ENCODE data around the gene PHKB. TPM values are rescaled to one million over a fixed set of nuclear protein-coding genes. Genes with fewer than 3 reads are reported as not detected.
"Not testable (repeated sequence)": the region's sequence is repeated elsewhere in the genome, so short reads cannot be mapped to it uniquely, and the experiment has no call there.

The PHKB gene
- total RNA-seq, 1 donor from 2014 or later: 110 TPM

DNA sequence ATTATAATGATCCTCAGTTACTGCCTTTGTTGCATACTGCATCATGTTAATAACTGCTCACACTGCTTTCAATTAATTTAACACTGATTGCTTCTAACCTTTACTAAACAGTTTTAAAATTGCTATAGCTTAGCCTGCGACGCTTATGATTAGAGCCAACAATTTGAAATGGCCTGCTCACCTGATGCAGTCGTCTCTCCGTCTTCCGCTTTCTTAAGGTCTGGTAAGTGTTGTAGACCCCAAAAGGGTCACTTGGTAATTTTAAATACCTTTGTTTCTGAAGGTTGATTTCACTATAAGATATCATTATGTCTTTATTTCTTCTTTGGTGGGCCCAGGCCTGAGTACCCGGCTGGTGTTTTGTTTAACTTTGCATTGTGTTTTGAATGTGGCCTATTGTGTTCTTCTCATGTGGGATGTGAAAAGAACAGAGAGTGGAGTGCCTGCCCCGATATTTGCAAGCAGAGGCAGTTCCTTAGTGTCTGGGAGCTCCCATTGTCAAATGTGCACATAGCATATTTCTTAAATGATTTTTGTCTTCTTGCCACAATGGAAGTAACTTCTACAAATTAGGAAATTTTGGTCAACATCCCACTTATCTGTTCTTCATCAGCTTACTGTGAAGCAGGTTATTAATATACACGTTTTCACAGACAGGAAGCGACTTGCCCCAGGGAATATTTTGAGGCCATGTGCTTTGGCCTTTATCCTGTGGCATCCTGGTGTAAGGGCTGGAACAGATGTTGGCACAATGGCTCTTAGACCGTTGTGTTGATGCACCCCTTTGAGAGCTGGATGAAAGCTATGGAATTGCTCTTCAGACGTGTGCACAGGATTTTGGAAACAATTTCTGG lies 2.9 kb downstream of the PHKB start:
- CTCF ChIA-PET: no interaction called here

DNA sequence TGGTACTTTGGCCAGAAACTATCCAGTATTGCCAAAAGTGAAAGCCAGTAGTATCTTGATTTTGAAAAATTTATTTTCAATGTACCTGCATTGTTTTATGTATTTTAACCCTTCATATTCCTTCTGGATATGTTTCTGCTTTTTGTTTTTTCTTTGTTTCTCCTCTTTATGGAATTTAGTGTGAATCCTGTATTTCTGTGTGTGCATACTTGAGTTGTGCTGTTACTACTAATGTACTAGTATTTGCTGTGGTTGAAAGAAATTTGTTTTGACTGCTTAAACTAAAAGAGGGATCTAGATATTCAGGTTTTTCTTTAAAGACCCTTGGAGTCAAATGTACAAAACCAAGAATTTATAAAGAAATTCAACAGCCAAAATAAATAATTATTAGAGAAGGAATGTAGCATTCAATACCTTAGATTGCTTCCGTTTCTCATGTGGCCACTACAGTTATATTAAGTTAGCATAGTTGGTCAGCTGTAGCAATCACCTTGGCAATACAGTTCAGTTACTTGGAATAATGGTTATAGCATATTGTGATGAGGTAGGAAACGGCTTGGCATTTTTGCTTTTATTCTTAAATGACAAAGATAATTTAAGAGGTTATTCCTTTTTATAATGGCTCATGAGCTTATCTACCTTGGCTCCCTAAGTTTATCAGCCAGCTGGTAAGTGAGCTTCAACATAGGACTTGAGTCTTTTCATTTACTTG lies 4.9 kb downstream of the PHKB start:
- no peaks in the 10 kb centered on the region for H3K27me3 Mint-ChIP-seq
- TF ChIP-seq, protein P1, sequence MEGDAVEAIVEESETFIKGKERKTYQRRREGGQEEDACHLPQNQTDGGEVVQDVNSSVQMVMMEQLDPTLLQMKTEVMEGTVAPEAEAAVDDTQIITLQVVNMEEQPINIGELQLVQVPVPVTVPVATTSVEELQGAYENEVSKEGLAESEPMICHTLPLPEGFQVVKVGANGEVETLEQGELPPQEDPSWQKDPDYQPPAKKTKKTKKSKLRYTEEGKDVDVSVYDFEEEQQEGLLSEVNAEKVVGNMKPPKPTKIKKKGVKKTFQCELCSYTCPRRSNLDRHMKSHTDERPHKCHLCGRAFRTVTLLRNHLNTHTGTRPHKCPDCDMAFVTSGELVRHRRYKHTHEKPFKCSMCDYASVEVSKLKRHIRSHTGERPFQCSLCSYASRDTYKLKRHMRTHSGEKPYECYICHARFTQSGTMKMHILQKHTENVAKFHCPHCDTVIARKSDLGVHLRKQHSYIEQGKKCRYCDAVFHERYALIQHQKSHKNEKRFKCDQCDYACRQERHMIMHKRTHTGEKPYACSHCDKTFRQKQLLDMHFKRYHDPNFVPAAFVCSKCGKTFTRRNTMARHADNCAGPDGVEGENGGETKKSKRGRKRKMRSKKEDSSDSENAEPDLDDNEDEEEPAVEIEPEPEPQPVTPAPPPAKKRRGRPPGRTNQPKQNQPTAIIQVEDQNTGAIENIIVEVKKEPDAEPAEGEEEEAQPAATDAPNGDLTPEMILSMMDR (IDR thresholded peaks at IDR 0.05): no peak
- DNase-seq (no peak), ATAC-seq (ENCODE audit: low read depth) (no peak)
- intact Hi-C loops (cut with micrococcal nuclease): loop anchor here (1.0 to 10.0 kb wide), 3 partner anchors 11 to 781 kb away; partner anchors contain the start of genes ORC6 and VPS35
- H3K36me3 Mint-ChIP-seq (ENCODE audit: low read depth): peaks cover 46% of the 10 kb centered on the region
- ChIA-PET POLR2A (interaction anchor here (2.5 kb wide), 1 partner anchor 26 kb away, joined by 6 read pairs; no protein-coding TSS in a partner anchor), CTCF (no interaction called here)
- H3K4me3 Mint-ChIP-seq: no peak overlapping the region
- no peaks in the 10 kb centered on the region for H3K9me3 Mint-ChIP-seq
- peaks cover 69% of the 10 kb centered on the region for H3K4me1 Mint-ChIP-seq
- H3K27ac Mint-ChIP-seq: no peak overlapping the region

More for the DNA sequence above, 2.9 kb downstream of the PHKB start:
- H3K4me1 Mint-ChIP-seq: peaks cover 78% of the 10 kb centered on the region
- H3K27me3 Mint-ChIP-seq: no peaks in the 10 kb centered on the region
- DNase-seq: no peak
- intact Hi-C loops (cut with micrococcal nuclease): loop anchor here (2.0 to 10.0 kb wide), 4 partner anchors 17 to 779 kb away; partner anchors contain the start of genes ORC6 and VPS35
- peak overlapping the region; percentile 98 for H3K4me3 Mint-ChIP-seq
- peak overlapping the region; percentile 10 for H3K27ac Mint-ChIP-seq
- TF ChIP-seq, protein P1 (IDR thresholded peaks at IDR 0.05): no peak
- POLR2A ChIA-PET: interaction anchor here (1.2 to 2.5 kb wide), 3 partner anchors 17 to 30 kb away, joined by 3 to 8 read pairs (median 6); no protein-coding TSS in a partner anchor
- no peak for ATAC-seq (ENCODE audit: low read depth)
- no peaks in the 10 kb centered on the region for H3K9me3 Mint-ChIP-seq
- H3K36me3 Mint-ChIP-seq (ENCODE audit: low read depth): peaks cover 39% of the 10 kb centered on the region

DNA sequence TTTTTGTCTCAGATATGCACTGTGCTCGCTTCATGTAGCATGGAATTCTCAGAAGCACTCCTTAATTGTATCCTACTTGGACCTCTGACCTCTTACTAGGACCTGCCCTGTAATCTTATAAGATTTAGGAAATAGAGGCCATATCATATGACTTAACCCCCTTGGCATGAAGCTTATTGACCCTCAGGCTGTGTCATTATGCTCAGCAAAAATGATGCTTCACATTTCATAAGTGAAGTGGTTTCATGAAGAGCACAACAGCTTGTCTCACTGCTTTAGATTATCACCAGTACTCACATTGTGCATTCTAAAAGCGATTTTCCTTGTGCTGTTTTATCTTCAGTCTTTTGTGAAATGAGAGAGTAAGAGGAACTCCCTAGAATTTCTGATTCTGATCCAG lies 6.4 kb downstream of the PHKB start:
- POLR2A ChIA-PET: interaction anchor here (1.3 kb wide), 1 partner anchor 25 kb away, joined by 4 read pairs; no protein-coding TSS in a partner anchor
- CTCF ChIA-PET: no interaction called here
- DNase-seq (no peak), ATAC-seq (ENCODE audit: low read depth) (no peak)
- H3K27ac Mint-ChIP-seq: no peak overlapping the region
- H3K4me3 Mint-ChIP-seq: no peak overlapping the region
- peaks cover 45% of the 10 kb centered on the region for H3K36me3 Mint-ChIP-seq (ENCODE audit: low read depth)
- intact Hi-C loops (cut with micrococcal nuclease): loop anchor here (10.0 kb wide), 2 partner anchors 187 to 783 kb away; partner anchors contain the start of genes ORC6 and VPS35
- no peaks in the 10 kb centered on the region for H3K27me3 Mint-ChIP-seq
- TF ChIP-seq, protein P1 (IDR thresholded peaks at IDR 0.05): no peak
- peaks cover 63% of the 10 kb centered on the region for H3K4me1 Mint-ChIP-seq
- no peaks in the 10 kb centered on the region for H3K9me3 Mint-ChIP-seq

DNA sequence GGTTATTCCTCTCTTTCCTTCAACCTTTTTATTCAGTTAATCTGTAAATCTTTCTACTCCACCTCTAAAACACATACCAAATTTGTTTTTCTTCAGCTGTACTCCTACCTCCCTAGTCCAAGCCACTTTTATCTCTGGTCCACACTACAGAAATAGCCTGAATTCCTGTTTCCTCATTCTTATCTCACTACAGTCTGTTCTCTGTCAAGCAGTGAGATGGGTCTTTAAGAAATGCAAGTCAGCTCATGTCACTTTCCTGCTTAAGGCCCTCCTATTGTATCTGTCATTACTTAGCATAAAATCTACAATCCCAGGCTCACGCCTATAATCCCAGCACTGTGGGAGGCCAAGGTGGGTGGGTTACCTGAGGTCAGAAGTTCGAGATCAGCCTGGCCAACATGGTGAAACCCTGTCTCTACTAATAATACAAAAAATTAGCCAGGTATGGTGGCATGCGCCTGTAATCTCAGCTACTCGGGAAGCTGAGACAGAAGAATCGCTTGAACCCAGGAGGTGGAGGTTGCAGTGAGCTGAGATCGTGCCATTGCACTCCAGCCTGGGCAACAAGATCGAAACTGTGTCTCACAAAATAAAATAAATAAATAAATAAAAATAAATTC lies 7.0 kb downstream of the PHKB start:
- DNase-seq; H3K9me3 Mint-ChIP-seq; H3K27me3 Mint-ChIP-seq; H3K4me3 Mint-ChIP-seq; ATAC-seq (ENCODE audit: low read depth); H3K27ac Mint-ChIP-seq: not testable (repeated sequence)
- Mint-ChIP-seq H3K4me1 (peaks cover 57% of the 10 kb centered on the region), H3K36me3 (ENCODE audit: low read depth) (peaks cover 45% of the 10 kb centered on the region)
- POLR2A ChIA-PET: interaction anchor here (0.6 to 1.3 kb wide), 3 partner anchors 25 to 58 kb away, joined by 3 to 4 read pairs (median 4); no protein-coding TSS in a partner anchor
- intact Hi-C loops (cut with micrococcal nuclease): loop anchor here (10.0 kb wide), 2 partner anchors 187 to 783 kb away; partner anchors contain the start of genes ORC6 and VPS35
- CTCF ChIA-PET: interaction anchor here (0.8 kb wide), 1 partner anchor 98 kb away, joined by 3 read pairs; no protein-coding TSS in a partner anchor

DNA sequence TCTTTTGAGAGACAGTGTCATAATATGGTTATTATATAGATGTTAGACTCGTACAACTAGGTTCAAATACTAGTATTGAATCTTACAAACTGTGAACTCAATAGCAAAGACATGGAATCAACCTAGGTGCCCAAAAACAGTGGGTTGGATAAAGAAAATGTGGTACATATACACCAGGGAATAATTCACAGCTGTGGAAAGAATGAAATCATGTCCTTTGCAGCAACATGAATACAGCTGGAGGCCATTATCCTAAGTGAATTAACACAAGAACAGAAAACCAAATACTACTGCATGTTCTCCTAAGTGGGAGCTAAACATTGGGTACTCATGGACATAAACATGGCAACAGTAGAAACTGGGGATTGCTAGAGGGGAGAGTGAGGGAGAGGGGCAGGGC lies 8.1 kb downstream of the PHKB start:
- POLR2A ChIA-PET: no interaction called here
- ATAC-seq (ENCODE audit: low read depth): no peak
- H3K27ac Mint-ChIP-seq: no peak overlapping the region
- H3K27me3 Mint-ChIP-seq: no peaks in the 10 kb centered on the region
- intact Hi-C loops (cut with micrococcal nuclease): loop anchor here (10.0 kb wide), 2 partner anchors 186 to 784 kb away; partner anchors contain the start of genes ORC6 and VPS35
- peaks cover 46% of the 10 kb centered on the region for H3K4me1 Mint-ChIP-seq
- no peak overlapping the region for H3K4me3 Mint-ChIP-seq
- TF ChIP-seq, protein P1 (IDR thresholded peaks at IDR 0.05): no peak
- no peaks in the 10 kb centered on the region for H3K9me3 Mint-ChIP-seq
- CTCF ChIA-PET: no interaction called here
- H3K36me3 Mint-ChIP-seq (ENCODE audit: low read depth): peaks cover 39% of the 10 kb centered on the region
- DNase-seq: no peak
